Astrocyte of the spinal cord (primary cell): ENCODE results near the gene MYO1E.

Source experiments
- DNase-seq: peaks from one replicate; pipeline ENCODE4 v3.0.0; 2011; ENCODE audit warnings: low read depth, low spot score
- H3K4me3 ChIP-seq: 2 replicates; pipeline ENCODE4 v1.5.1; 2011; ENCODE audit warnings: low read depth, mild to moderate bottlenecking, low read length, moderate library complexity
- CTCF ChIP-seq: IDR thresholded peaks from 2 replicates; pipeline ENCODE4 v1.5.1; 2012; ENCODE audit warnings: low read depth, mild to moderate bottlenecking, low read length, inconsistent platforms
- in situ Hi-C: cut with HindIII; loops from 2 replicates; pipeline ENCODE4 v1.10.0; 2017; ENCODE audit warnings: low sequenced_read_pairs

MYO1E gene

GRCh38 chr15:59354417-59355031, 18.1 kb downstream of the MYO1E start:
- DNase-seq, result no peak
- in situ Hi-C loops, result no loop called here
- TF ChIP-seq CTCF, result no peak
- no peak overlapping the region for H3K4me3 ChIP-seq

- no peak for DNase-seq
- no peak for TF ChIP-seq CTCF
- in situ Hi-C loops, result no loop called here
- no peak overlapping the region for H3K4me3 ChIP-seq
These were observed 18.7 kb downstream of the MYO1E start for GRCh38 chr15:59353994-59354416.

- no peak for TF ChIP-seq CTCF
- H3K4me3 ChIP-seq, result no peak overlapping the region
- no peak for DNase-seq
- in situ Hi-C loops, result no loop called here
These were observed 20.0 kb downstream of the MYO1E start for GRCh38 chr15:59352683-59353082.

DNA sequence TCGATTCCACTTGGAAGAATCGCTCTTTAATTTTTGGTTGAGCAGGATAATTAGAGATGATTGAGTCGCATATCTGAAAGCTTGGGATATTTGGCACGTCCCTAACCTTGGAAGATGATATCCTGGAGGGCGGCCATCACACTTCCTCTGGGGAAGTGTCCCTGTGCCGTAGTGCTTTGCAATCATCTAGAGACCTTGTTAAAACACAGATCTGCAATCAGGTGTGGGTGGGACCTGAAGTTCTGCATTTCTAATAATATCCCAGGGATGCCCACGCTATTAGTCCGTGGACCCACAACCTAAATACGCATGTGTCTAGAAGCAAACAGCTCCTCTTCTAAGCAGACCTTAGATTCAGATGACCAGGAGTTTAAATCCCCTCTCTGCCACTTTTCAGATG, 20.5 kb downstream of the MYO1E start:
- no peak overlapping the region for H3K4me3 ChIP-seq
- in situ Hi-C loops, result no loop called here
- DNase-seq, result no peak
- no peak for TF ChIP-seq CTCF

- no peak for DNase-seq
- TF ChIP-seq CTCF, result no peak
- in situ Hi-C loops, result no loop called here
These were observed 22.3 kb downstream of the MYO1E start for GRCh38 chr15:59350421-59350732.

GRCh38 chr15:59349680-59350420, 22.8 kb downstream of the MYO1E start:
- no peak for TF ChIP-seq CTCF
- H3K4me3 ChIP-seq, result no peak overlapping the region
- peak; percentile 93 for DNase-seq

More at GRCh38 chr15:59350421-59350732, 22.3 kb downstream of the MYO1E start:
- H3K4me3 ChIP-seq, result no peak overlapping the region

More at GRCh38 chr15:59349680-59350420, 22.8 kb downstream of the MYO1E start:
- in situ Hi-C loops, result no loop called here
